ENCODE results near the gene NR2C2AP.

DNA sequence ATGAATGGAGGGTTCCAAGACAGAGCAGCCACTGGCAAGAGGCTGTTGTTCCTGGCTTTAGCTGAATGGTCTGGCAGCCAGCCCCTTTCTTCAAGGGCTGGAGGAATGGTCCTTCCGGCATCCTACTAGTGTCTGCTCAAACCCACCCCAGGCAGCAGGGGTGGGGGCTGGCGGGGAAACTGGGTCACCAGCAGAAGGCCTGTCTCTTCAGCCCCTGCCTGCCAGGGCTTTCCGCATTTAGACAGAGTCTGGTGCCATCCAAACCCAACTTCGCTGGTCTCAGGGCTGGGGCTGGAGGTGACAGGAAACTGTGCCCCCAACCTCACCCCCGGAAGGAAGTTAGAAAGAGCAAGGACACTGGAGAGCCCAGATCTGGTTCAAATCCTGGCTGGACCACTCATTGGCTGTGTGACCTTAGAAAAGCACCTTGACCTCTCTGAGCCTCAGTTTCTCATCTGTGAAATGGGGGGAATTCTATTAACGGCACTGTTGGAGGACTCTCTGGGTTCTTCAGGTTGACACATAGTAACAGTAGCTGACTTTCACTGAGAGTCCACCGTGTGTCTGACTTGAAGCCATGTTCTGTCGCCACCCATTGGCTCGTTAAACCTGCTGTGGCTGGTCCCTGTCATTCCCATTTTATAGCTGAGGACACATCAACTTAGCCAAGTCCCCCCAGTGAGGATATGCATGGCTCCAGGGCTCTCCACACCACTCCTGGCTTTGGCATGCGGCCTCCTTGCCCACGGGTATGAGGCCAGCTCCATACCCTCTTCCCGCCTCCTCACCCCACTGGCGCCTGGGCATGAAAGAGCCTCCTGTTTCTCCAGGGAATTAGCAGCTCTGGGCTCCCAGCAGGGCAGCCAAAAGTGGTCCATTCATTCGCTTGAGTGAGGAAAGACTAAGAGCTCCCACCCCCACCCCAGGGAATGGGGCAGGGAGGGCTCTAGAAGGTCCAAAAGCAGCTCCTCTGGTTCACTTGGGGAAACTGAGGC, 2.5 kb upstream of the NR2C2AP start:
- TF ChIP-seq, protein P1, sequence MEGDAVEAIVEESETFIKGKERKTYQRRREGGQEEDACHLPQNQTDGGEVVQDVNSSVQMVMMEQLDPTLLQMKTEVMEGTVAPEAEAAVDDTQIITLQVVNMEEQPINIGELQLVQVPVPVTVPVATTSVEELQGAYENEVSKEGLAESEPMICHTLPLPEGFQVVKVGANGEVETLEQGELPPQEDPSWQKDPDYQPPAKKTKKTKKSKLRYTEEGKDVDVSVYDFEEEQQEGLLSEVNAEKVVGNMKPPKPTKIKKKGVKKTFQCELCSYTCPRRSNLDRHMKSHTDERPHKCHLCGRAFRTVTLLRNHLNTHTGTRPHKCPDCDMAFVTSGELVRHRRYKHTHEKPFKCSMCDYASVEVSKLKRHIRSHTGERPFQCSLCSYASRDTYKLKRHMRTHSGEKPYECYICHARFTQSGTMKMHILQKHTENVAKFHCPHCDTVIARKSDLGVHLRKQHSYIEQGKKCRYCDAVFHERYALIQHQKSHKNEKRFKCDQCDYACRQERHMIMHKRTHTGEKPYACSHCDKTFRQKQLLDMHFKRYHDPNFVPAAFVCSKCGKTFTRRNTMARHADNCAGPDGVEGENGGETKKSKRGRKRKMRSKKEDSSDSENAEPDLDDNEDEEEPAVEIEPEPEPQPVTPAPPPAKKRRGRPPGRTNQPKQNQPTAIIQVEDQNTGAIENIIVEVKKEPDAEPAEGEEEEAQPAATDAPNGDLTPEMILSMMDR (IDR thresholded peaks at IDR 0.05): no peak
- no peak for TF ChIP-seq EZH2 (IDR thresholded peaks at IDR 0.05; ENCODE audit: borderline replicate concordance, insufficient read depth, low read depth, low read length, poor library complexity, severe bottlenecking)
